Nephron progenitor cell (in vitro differentiated cells): ENCODE measurements around the gene DHCR24.

Experiments
- DNase-seq: peaks from one replicate; pipeline ENCODE4 v3.0.0; 2021
- H3K27ac Mint-ChIP-seq: 2 replicates; pipeline ENCODE4 v1.8.0; 2021; ENCODE audit warnings: mild to moderate bottlenecking, moderate library complexity, mixed read lengths
- H3K27me3 Mint-ChIP-seq: 2 replicates; pipeline ENCODE4 v1.8.0; 2021; ENCODE audit warnings: mild to moderate bottlenecking, low read depth, mixed read lengths; ENCODE audit not compliant: poor library complexity
- H3K36me3 Mint-ChIP-seq: 2 replicates; pipeline ENCODE4 v1.8.0; 2021; ENCODE audit warnings: low read depth, mixed read lengths
- H3K4me1 Mint-ChIP-seq: 2 replicates; pipeline ENCODE4 v1.8.0; 2021; ENCODE audit warnings: mixed read lengths
- H3K4me3 Mint-ChIP-seq: 2 replicates; pipeline ENCODE4 v1.8.0; 2021; ENCODE audit warnings: mild to moderate bottlenecking, moderate library complexity, mixed read lengths
- H3K9me3 Mint-ChIP-seq: 2 replicates; pipeline ENCODE4 v1.8.0; 2021; ENCODE audit warnings: mild to moderate bottlenecking, moderate library complexity, mixed read lengths
- CTCF ChIP-seq: fragments of 200-600 bp; sonication (generic); IDR thresholded peaks from 2 replicates; pipeline ENCODE4 v1.5.0; 2021; ENCODE audit warnings: antibody characterized with exemption

Gene DHCR24

GRCh38 chr1:54889132-54889725 is 2.2 kb upstream of the DHCR24 start:
- H3K27me3 Mint-ChIP-seq: peaks cover 5% of the 10 kb centered on the region
- DNase-seq: no peak
- H3K27ac Mint-ChIP-seq: no peak overlapping the region
- TF ChIP-seq CTCF: no peak
- H3K4me3 Mint-ChIP-seq: no peak overlapping the region
- H3K36me3 Mint-ChIP-seq: peaks cover 5% of the 10 kb centered on the region
- H3K4me1 Mint-ChIP-seq: peaks cover 35% of the 10 kb centered on the region
- no peaks in the 10 kb centered on the region for H3K9me3 Mint-ChIP-seq

- no peak for TF ChIP-seq CTCF
- DNase-seq: no peak
- Mint-ChIP-seq H3K27ac (peak overlapping the region; percentile 52), H3K36me3 (peaks cover 15% of the 10 kb centered on the region), H3K4me1 (peaks cover 45% of the 10 kb centered on the region), H3K9me3 (no peaks in the 10 kb centered on the region), H3K27me3 (peaks cover 8% of the 10 kb centered on the region), H3K4me3 (peak overlapping the region; percentile 97)
These were observed 1.2 kb upstream of the DHCR24 start for GRCh38 chr1:54888080-54888733.

- DNase-seq: no peak
- Mint-ChIP-seq H3K4me1 (peaks cover 46% of the 10 kb centered on the region), H3K27me3 (peaks cover 8% of the 10 kb centered on the region), H3K9me3 (no peaks in the 10 kb centered on the region), H3K4me3 (peak overlapping the region; percentile 97), H3K36me3 (peaks cover 21% of the 10 kb centered on the region), H3K27ac (peak overlapping the region; percentile 97)
- no peak for TF ChIP-seq CTCF
These were observed 673 bp upstream of the DHCR24 start for GRCh38 chr1:54887665-54888071.

- TF ChIP-seq CTCF: no peak
- peaks cover 50% of the 10 kb centered on the region for H3K4me1 Mint-ChIP-seq
- H3K27ac Mint-ChIP-seq: peak overlapping the region; percentile 84
- peak; percentile 20 for DNase-seq
- peak overlapping the region; percentile 97 for H3K4me3 Mint-ChIP-seq
- H3K27me3 Mint-ChIP-seq: peaks cover 8% of the 10 kb centered on the region
- H3K36me3 Mint-ChIP-seq: peaks cover 37% of the 10 kb centered on the region
- H3K9me3 Mint-ChIP-seq: peaks cover 12% of the 10 kb centered on the region
These were observed 930 bp downstream of the DHCR24 start for GRCh38 chr1:54885807-54886723.

- no peak for DNase-seq
- peak overlapping the region; percentile 10 for H3K27ac Mint-ChIP-seq
- peaks cover 13% of the 10 kb centered on the region for H3K9me3 Mint-ChIP-seq
- peaks cover 50% of the 10 kb centered on the region for H3K4me1 Mint-ChIP-seq
- H3K4me3 Mint-ChIP-seq: peak overlapping the region; percentile 97
- TF ChIP-seq CTCF: no peak
- H3K36me3 Mint-ChIP-seq: peaks cover 45% of the 10 kb centered on the region
- peaks cover 8% of the 10 kb centered on the region for H3K27me3 Mint-ChIP-seq
These were observed 1.7 kb downstream of the DHCR24 start for GRCh38 chr1:54885237-54885679.
